NCI-H2196 treated with DMSO at 0.1 percent for 48 hours (cell line): ENCODE data around the gene ABCD2.
"Not testable (repeated sequence)": the region's sequence is repeated elsewhere in the genome, so short reads cannot be mapped to it uniquely, and the experiment has no call there.

ENCODE experiments used
- DNase-seq: peaks from one replicate; lab custom pipeline; 2025; ENCODE audit not compliant: unreplicated experiment; lab: John Stamatoyannopoulos, UW

ABCD2 gene

GRCh38 chr12:39612250-39612649, 7.4 kb downstream of the ABCD2 start:
- DNase-seq = no peak

- no peak for DNase-seq
These were observed 7.8 kb downstream of the ABCD2 start for GRCh38 chr12:39611818-39612217.

GRCh38 chr12:39610436-39611025, 9.1 kb downstream of the ABCD2 start:
- DNase-seq = no peak

DNA sequence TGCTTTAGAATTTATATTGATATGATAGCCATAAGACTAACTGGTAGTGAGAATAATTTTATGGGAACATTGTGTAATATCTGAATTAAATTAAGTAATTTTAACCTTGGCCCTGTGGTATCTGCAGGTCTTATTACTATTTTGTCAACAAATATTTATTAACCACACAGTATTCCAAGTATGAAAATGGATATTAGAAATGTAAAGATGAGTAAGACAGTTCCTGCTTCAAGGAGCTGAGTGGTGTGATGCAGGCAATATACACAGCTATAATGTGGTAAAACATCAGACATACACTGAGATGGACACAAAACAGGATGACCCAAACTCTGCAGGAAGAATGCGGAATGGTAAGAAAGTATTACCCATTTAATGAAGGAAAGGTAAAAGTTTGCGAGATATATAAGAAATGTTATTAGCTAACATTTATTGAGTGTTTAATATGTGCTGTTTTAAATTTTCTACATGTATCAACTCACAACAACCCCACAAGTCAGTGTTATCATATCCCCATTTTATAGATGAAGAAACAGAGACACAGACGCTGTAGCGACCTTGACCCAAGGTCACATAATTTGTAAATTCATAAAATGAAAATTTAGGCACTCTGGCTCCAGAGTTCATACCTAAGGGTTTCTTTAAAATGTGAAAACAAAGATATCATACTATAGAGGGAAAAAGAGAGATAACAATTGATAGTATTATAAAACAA, 12.7 kb downstream of the ABCD2 start:
- DNase-seq = no peak

DNA sequence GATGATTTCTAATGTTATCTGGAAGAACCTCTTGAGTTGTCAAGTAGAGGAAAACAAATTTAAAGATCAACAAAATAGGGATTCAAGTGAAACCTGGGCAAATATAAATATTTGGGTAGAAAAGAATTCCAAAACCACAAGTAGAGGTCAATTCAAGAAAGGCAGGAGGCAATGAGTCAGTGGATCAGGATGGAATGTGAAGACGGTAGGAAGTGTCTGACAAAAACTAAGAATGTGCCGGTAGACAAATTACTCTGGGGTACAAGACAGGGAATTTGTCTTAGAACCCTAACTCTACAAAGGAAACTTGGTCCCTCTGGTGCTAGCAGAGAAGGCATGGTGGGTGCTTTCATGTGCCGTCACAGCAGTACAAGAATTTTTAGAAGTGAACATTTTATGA, 13.6 kb downstream of the ABCD2 start:
- DNase-seq = no peak

DNA sequence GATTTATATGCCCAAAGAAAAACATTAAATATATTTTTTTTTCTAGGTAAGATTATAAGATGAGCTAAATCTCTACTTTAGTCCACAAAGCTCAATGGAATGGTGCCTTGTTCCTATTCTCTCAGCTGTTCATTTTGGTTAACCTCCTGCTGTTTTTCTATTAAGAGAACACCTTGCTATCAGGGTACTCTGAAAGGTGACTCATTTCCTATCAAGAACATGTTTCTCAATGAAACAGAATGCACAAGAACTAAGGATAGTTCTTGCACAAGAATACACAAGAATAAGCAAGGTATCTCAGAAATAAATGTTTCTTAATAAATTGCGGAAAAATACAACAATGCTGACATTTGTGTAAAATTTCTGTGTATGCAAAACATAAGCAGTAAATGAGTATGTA, 14.1 kb downstream of the ABCD2 start:
- DNase-seq = no peak

DNA sequence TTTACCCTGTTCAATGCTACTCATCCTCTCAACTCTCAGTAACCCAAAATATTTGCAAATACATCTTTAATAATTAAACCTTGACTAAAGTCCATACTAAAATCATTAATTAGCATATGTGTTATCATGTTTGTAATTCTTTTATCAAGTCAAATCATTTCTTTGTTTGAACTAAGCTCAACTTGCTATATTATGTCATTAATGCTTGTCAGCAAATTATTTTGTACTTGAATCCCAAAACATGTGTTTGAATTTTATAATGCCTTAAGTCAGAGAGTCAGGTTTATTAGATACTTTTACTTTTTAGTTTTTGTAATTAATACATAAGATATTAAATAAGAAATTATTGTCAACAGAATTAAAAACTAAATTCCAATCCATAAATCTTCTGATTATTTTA, 16.5 kb downstream of the ABCD2 start:
- no peak for DNase-seq

- DNase-seq = not testable (repeated sequence)
These were observed 17.7 kb downstream of the ABCD2 start for GRCh38 chr12:39601951-39602350.

GRCh38 chr12:39595928-39596327, 23.7 kb downstream of the ABCD2 start:
- no peak for DNase-seq

DNA sequence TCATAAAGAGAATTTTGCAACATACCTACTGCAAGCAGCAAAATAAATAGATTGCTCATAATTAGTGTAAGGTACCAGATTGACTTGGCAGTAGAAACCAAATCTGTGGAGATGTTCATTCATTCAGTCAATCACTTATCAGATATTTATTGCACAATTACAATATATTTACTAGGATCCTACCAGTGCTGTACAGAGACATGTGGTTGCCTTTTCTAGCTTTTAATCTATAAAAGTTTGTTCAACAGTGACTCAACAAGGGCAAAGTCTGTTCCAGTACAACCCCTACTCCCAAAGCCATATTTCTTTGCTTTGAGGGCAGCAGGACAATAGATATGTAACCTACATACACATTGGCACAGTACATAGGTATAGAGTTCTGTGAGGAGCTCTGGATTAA, 27.3 kb downstream of the ABCD2 start:
- no peak for DNase-seq

DNA sequence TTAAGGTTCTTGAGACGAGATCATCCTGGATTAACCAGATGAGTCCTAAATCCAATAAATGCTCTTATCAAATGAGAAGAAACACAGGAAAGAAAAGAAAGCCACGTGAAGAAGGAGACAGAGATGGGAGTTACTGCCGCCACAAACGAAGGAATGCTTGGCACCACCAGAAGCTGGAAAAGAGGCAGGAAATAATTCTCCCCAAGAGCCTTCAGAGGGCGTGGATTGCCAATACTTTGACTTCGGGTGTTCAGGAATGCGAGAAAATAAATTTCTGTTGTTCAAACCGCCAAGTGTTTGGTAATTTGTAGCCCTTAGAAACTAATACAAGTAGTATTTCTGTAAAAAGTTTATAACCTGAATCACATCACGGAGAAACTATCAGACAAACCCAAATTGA, 31.3 kb downstream of the ABCD2 start:
- DNase-seq = no peak

- no peak for DNase-seq
These were observed 32.4 kb downstream of the ABCD2 start for GRCh38 chr12:39587225-39587624.

GRCh38 chr12:39586816-39587215, 32.8 kb downstream of the ABCD2 start:
- no peak for DNase-seq

GRCh38 chr12:39581592-39581991, 38.0 kb downstream of the ABCD2 start:
- no peak for DNase-seq

DNA sequence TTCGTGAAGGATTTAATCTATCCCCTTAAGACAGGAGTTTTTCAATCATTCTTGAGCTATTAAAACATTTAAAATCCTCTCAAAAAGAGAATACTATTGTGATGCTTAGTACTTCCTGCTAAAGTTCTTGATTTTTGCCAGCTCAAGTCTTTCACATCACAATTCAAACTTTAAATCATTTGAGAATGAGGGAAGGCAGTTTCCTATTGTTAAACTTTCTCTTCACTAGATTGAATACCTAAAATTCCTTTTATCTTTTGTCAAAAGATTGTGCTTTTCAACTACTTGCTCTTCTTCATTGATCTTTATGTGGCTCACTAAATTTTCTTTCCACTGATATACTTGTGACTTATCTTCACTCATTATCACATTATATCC, 44.1 kb downstream of the ABCD2 start:
- DNase-seq = no peak

DNA sequence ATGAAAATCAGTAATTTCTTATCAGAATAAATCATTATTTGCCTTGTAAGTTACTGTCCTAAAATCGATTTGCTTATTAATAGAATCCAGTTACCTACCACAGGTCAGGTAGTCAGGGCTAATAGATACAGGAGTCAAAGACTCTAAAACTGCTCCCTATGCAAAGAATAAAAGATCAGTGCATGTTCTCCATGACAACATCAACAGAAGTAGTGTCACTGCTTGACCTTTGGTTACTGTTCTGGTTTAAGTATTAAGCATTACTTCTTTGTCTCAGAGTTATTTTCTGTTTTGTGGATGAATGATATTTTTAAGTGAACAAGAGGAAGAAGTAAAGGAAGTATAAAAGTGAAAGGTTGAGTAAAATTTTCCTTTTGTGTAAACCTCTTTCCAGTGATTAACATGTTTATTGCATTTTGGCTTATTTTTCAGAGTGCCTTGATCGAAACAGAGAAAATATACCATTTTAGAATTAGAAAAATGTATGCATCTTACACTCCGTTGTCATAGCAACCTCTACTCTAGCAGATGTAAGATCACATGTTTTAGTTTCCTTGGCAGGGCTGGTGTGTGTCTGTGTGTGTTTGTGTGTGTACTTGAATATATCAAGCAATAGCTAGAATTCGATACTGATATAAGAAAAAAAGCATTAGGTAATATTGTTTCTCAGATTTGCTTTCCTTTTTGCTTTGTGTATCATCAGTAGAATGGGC, 44.7 kb downstream of the ABCD2 start:
- DNase-seq = no peak

GRCh38 chr12:39574378-39574777, 45.2 kb downstream of the ABCD2 start:
- DNase-seq = no peak

GRCh38 chr12:39573971-39574370, 45.6 kb downstream of the ABCD2 start:
- no peak for DNase-seq

DNA sequence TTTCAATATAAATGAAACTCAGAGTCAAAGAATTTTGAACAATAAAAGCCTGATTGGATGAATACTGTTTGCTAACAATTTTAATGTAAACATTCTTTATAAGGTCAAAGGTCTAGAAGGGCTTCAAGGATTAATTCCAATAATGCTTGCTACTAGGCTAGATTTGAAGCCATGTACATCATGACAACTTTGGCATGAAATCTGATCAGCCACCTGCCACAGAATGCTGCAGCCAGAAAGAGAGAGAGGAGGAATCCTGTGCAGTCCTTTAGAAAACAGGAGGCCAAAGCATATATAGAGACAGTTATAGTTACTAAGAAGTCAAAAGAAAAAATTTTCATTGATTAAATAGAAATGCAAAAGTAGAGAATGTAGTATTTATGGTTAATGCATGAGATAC, 47.1 kb downstream of the ABCD2 start:
- DNase-seq = no peak

DNA sequence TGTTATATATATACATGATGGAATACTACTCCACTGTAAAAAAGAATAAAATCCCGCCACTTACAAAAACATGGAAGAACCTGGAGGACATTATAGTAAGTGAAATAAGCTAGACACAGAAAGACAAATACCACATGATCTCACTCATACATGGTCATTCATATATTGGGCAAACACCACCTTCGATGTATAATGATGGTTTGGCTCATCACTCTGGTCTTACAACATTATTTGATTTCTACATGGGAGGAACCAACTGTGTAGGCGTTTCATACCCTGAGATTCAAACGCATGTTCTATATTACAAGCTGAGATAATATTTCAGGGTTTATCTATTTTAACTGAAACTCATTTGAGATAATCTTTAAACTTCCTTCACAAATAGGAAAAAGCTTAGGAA, 48.3 kb downstream of the ABCD2 start:
- DNase-seq = no peak

GRCh38 chr12:39553476-39553875, 66.1 kb downstream of the ABCD2 start:
- no peak for DNase-seq

- not testable (repeated sequence) for DNase-seq
These were observed 75.4 kb downstream of the ABCD2 start for GRCh38 chr12:39544211-39544610.
